ENCODE data around the gene ADIPOQ.

DNA sequence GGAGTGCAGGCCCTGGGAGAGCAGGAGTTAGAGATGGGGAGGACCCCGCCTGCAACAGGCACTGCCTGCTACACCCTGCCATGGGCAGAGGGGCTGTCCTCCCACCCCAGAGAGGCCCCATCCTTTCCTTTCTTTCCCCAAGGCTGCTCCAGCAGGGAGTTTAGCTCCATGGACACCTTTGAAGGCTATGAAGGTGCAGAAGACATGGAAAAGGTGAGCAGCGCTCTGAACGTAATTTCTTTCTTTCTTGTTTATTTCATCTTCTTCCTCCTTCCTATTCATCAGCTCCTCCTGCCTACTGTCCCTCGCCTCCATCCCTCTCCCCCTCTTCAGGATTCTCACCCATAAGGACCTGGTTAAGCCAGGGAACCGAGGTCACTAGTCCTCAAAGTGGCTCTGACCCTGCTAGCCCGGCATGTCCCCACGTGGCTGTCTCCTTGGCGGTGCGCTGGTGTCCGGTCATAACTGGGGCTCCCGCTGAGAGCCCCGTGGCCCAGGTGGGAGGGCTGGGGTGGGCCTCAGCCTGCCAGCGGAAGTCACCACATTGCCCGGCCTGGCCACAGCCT lies 16.0 kb upstream of the ADIPOQ start:
- TF ChIP-seq POLR2A (IDR thresholded peaks at IDR 0.05), result no peak
- TF ChIP-seq, protein P1, sequence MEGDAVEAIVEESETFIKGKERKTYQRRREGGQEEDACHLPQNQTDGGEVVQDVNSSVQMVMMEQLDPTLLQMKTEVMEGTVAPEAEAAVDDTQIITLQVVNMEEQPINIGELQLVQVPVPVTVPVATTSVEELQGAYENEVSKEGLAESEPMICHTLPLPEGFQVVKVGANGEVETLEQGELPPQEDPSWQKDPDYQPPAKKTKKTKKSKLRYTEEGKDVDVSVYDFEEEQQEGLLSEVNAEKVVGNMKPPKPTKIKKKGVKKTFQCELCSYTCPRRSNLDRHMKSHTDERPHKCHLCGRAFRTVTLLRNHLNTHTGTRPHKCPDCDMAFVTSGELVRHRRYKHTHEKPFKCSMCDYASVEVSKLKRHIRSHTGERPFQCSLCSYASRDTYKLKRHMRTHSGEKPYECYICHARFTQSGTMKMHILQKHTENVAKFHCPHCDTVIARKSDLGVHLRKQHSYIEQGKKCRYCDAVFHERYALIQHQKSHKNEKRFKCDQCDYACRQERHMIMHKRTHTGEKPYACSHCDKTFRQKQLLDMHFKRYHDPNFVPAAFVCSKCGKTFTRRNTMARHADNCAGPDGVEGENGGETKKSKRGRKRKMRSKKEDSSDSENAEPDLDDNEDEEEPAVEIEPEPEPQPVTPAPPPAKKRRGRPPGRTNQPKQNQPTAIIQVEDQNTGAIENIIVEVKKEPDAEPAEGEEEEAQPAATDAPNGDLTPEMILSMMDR (IDR thresholded peaks at IDR 0.05), result no peak

Data from Peyer's patch (tissue), 4 donors.